ENCODE measurements around the gene RPL31. TPM values are rescaled to one million over a fixed set of nuclear protein-coding genes. Genes with fewer than 3 reads are reported as not detected.

The RPL31 gene
- total RNA-seq, 1 donor from 2014 or later = 1,439 TPM

- H3K27ac Mint-ChIP-seq (ENCODE audit: unreplicated experiment) = no peak overlapping the region
- no peak for TF ChIP-seq CTCF (conservative IDR thresholded peaks at IDR 0.05)
- DNase-seq (ENCODE audit: low read depth, low spot score) = no peak
- no peak overlapping the region for H3K4me3 Mint-ChIP-seq
- H3K27me3 Mint-ChIP-seq (ENCODE audit: low read depth) = no peaks in the 10 kb centered on the region
- peaks cover 24% of the 10 kb centered on the region for H3K4me1 Mint-ChIP-seq
- H3K36me3 Mint-ChIP-seq (ENCODE audit: low read depth) = no peaks in the 10 kb centered on the region
- no peaks in the 10 kb centered on the region for H3K9me3 Mint-ChIP-seq
These were observed 26.6 kb upstream of the RPL31 start for GRCh38 chr2:100975521-100975785.

GRCh38 chr2:100976061-100976460 is 26.0 kb upstream of the RPL31 start:
- no peak for DNase-seq (ENCODE audit: low read depth, low spot score)
- Mint-ChIP-seq H3K27me3 (ENCODE audit: low read depth) (no peaks in the 10 kb centered on the region), H3K36me3 (ENCODE audit: low read depth) (no peaks in the 10 kb centered on the region), H3K4me3 (no peak overlapping the region), H3K9me3 (no peaks in the 10 kb centered on the region), H3K27ac (ENCODE audit: unreplicated experiment) (no peak overlapping the region), H3K4me1 (peaks cover 28% of the 10 kb centered on the region)
- no peak for TF ChIP-seq CTCF (conservative IDR thresholded peaks at IDR 0.05)

- H3K4me3 Mint-ChIP-seq = peak overlapping the region; percentile 13
- TF ChIP-seq CTCF (conservative IDR thresholded peaks at IDR 0.05) = no peak
- peak overlapping the region; percentile 83 for H3K27ac Mint-ChIP-seq (ENCODE audit: unreplicated experiment)
- no peaks in the 10 kb centered on the region for H3K27me3 Mint-ChIP-seq (ENCODE audit: low read depth)
- no peak for DNase-seq (ENCODE audit: low read depth, low spot score)
- no peaks in the 10 kb centered on the region for H3K9me3 Mint-ChIP-seq
- H3K36me3 Mint-ChIP-seq (ENCODE audit: low read depth) = no peaks in the 10 kb centered on the region
- peaks cover 36% of the 10 kb centered on the region for H3K4me1 Mint-ChIP-seq
These were observed 25.3 kb upstream of the RPL31 start for GRCh38 chr2:100976645-100977391.

- H3K36me3 Mint-ChIP-seq (ENCODE audit: low read depth) = no peaks in the 10 kb centered on the region
- no peaks in the 10 kb centered on the region for H3K9me3 Mint-ChIP-seq
- no peaks in the 10 kb centered on the region for H3K27me3 Mint-ChIP-seq (ENCODE audit: low read depth)
- no peak for TF ChIP-seq CTCF (conservative IDR thresholded peaks at IDR 0.05)
- H3K4me3 Mint-ChIP-seq = no peak overlapping the region
- no peak for DNase-seq (ENCODE audit: low read depth, low spot score)
- H3K4me1 Mint-ChIP-seq = peaks cover 43% of the 10 kb centered on the region
- H3K27ac Mint-ChIP-seq (ENCODE audit: unreplicated experiment) = no peak overlapping the region
These were observed 24.6 kb upstream of the RPL31 start for GRCh38 chr2:100977511-100977910.

GRCh38 chr2:100978582-100979191 is 23.4 kb upstream of the RPL31 start:
- peak overlapping the region; percentile 41 for H3K4me3 Mint-ChIP-seq
- peak overlapping the region; percentile 83 for H3K27ac Mint-ChIP-seq (ENCODE audit: unreplicated experiment)
- DNase-seq (ENCODE audit: low read depth, low spot score) = no peak
- TF ChIP-seq CTCF (conservative IDR thresholded peaks at IDR 0.05) = no peak
- H3K9me3 Mint-ChIP-seq = no peaks in the 10 kb centered on the region
- H3K27me3 Mint-ChIP-seq (ENCODE audit: low read depth) = no peaks in the 10 kb centered on the region
- no peaks in the 10 kb centered on the region for H3K36me3 Mint-ChIP-seq (ENCODE audit: low read depth)
- peaks cover 45% of the 10 kb centered on the region for H3K4me1 Mint-ChIP-seq
